IMR-90 (cell line): Measurements from ENCODE around the gene HCK. TPM values are rescaled to one million over a fixed set of nuclear protein-coding genes. Genes with fewer than 3 reads are reported as not detected.

Experiments used
- ATAC-seq: fragments of 200-7000 bp; cut with Tn5 transposase; 2 replicates; pipeline ENCODE4 v1.9.1; 2020; ENCODE audit warnings: low read depth, mild to moderate bottlenecking, moderate library complexity
- BruUV-seq: library from RNA; stranded (reverse); fragments of 400-500 nt; replicated peaks from 2 replicates; lab custom pipeline; 2021; lab: Mats Ljungman, UMichigan
- CTCF ChIA-PET: fragments of 300-600 bp; formaldehyde crosslinking; extraction: SDS; loops from one replicate; lab custom pipeline; 2021; ENCODE audit warnings: antibody characterized with exemption; lab: Yijun Ruan, JAX
- POLR2A ChIA-PET: fragments of 300-600 bp; sonication (Branson Sonifier 250); formaldehyde crosslinking; loops from one replicate; lab custom pipeline; 2022; ENCODE audit warnings: antibody characterized with exemption; ENCODE audit not compliant: unreplicated experiment; lab: Charles Lee
- DNase-seq: peaks from one replicate; pipeline ENCODE4 v3.0.0; 2013
- H2AFZ ChIP-seq: replicated peaks from 2 replicates; pipeline ENCODE3; 2013; ENCODE audit warnings: low read length, mild to moderate bottlenecking; ENCODE audit not compliant: poor library complexity
- H2AK5ac ChIP-seq: 2 replicates; pipeline ENCODE4 v1.6.1; 2013; ENCODE audit warnings: low read depth, low read length, inconsistent platforms
- H2AK9ac ChIP-seq: replicated peaks from 2 replicates; pipeline ENCODE3; 2013; ENCODE audit warnings: mild to moderate bottlenecking, low read depth, low read length, moderate library complexity; ENCODE audit not compliant: poor library complexity
- H2BK120ac ChIP-seq: 2 replicates; pipeline ENCODE4 v1.6.1; 2013; ENCODE audit warnings: low read depth, low read length, inconsistent platforms
- H2BK15ac ChIP-seq: 3 replicates; pipeline ENCODE4 v1.6.1; 2013; ENCODE audit warnings: low read depth, low read length, inconsistent platforms
- H2BK20ac ChIP-seq: 2 replicates; pipeline ENCODE4 v1.6.1; 2013; ENCODE audit warnings: low read depth, mild to moderate bottlenecking, inconsistent platforms, low read length, moderate library complexity
- H2BK5ac ChIP-seq: 2 replicates; pipeline ENCODE4 v1.6.1; 2013; ENCODE audit warnings: mild to moderate bottlenecking, low read depth, low read length, inconsistent platforms; ENCODE audit not compliant: poor library complexity, severe bottlenecking
- H3K14ac ChIP-seq: replicated peaks from 2 replicates; pipeline ENCODE4 v1.6.1; 2013; ENCODE audit warnings: low read depth, low read length, inconsistent platforms
- H3K18ac ChIP-seq: 2 replicates; pipeline ENCODE4 v1.6.1; 2013; ENCODE audit warnings: low read depth, low read length, control low read depth
- H3K23ac ChIP-seq: 2 replicates; pipeline ENCODE4 v1.6.1; 2013; ENCODE audit warnings: low read depth, low read length, inconsistent platforms
- H3K27ac ChIP-seq: 2 replicates; pipeline ENCODE4 v1.5.1; 2013; ENCODE audit warnings: mild to moderate bottlenecking, control low read depth, low read length; ENCODE audit not compliant: insufficient read depth
- H3K27me3 ChIP-seq: 2 replicates; pipeline ENCODE4 v1.6.1; 2013; ENCODE audit warnings: low read length; ENCODE audit not compliant: control insufficient read depth, insufficient read depth
- H3K36me3 ChIP-seq: 2 replicates; pipeline ENCODE4 v1.6.1; 2013; ENCODE audit warnings: low read length, mixed read lengths; ENCODE audit not compliant: control insufficient read depth, insufficient read depth
- H3K4ac ChIP-seq: 2 replicates; pipeline ENCODE4 v1.6.1; 2013; ENCODE audit warnings: low read depth, low read length, inconsistent platforms
- H3K4me1 ChIP-seq: 2 replicates; pipeline ENCODE4 v1.6.1; 2013; ENCODE audit warnings: low read length, mixed read lengths; ENCODE audit not compliant: control insufficient read depth, insufficient read depth
- H3K4me2 ChIP-seq: 2 replicates; pipeline ENCODE4 v1.6.1; 2013; ENCODE audit warnings: low read depth, mild to moderate bottlenecking, control low read depth, low read length, moderate library complexity
- H3K4me3 ChIP-seq: 2 replicates; pipeline ENCODE4 v1.5.1; 2013; ENCODE audit warnings: low read depth, mild to moderate bottlenecking, control low read depth, low read length, moderate library complexity; ENCODE audit not compliant: insufficient read depth
- H3K56ac ChIP-seq: 2 replicates; pipeline ENCODE4 v1.6.1; 2013; ENCODE audit warnings: low read length, inconsistent platforms; ENCODE audit not compliant: insufficient read depth; ENCODE audit errors: extremely low read depth
- H3K79me1 ChIP-seq, 2 experiments: 2 replicates each; pipeline ENCODE4 v1.6.1; 2013; ENCODE audit warnings: low read length in 2 of 2, inconsistent platforms in 1 of 2, low read depth in 1 of 2
- H3K9ac ChIP-seq: 2 replicates; pipeline ENCODE4 v1.6.1; 2013; ENCODE audit warnings: low read depth, low read length, control low read depth
- H3K9me1 ChIP-seq: 2 replicates; pipeline ENCODE4 v1.6.1; 2013; ENCODE audit warnings: low read length, inconsistent platforms; ENCODE audit not compliant: insufficient read depth
- H3K9me3 ChIP-seq: 2 replicates; pipeline ENCODE4 v1.6.1; 2013; ENCODE audit warnings: low read length; ENCODE audit not compliant: control insufficient read depth, insufficient read depth
- H4K20me1 ChIP-seq: 2 replicates; pipeline ENCODE4 v1.6.1; 2013; ENCODE audit warnings: low read length, inconsistent platforms; ENCODE audit not compliant: insufficient read depth
- H4K5ac ChIP-seq: 2 replicates; pipeline ENCODE4 v1.6.1; 2013; ENCODE audit warnings: mild to moderate bottlenecking, low read depth, low read length, control low read depth
- H4K8ac ChIP-seq, 2 experiments: 2 replicates each; pipeline ENCODE4 v1.6.1; 2013; ENCODE audit warnings: low read depth in 2 of 2, low read length in 2 of 2, control low read depth in 1 of 2, inconsistent platforms in 1 of 2
- H4K91ac ChIP-seq: 2 replicates; pipeline ENCODE4 v1.6.1; 2013; ENCODE audit warnings: low read depth, low read length, inconsistent platforms; ENCODE audit not compliant: insufficient read depth
- BHLHE40 ChIP-seq: fragments of 150-350 bp; IDR thresholded peaks from 2 replicates; pipeline ENCODE4 v1.6.1; 2016; ENCODE audit warnings: mild to moderate bottlenecking, low read depth, low read length
- CEBPB ChIP-seq: IDR thresholded peaks from 2 replicates; pipeline ENCODE4 v1.6.1; 2012; ENCODE audit warnings: low read depth, low read length, improper control_type of control experiment
- CHD1 ChIP-seq: IDR thresholded peaks from 2 replicates; pipeline ENCODE4 v1.6.1; 2012; ENCODE audit warnings: low read depth, low read length, improper control_type of control experiment
- FOS ChIP-seq: fragments of 150-350 bp; IDR thresholded peaks from 2 replicates; pipeline ENCODE4 v1.6.1; 2016; ENCODE audit warnings: low read depth, low read length
- MAZ ChIP-seq: IDR thresholded peaks from 2 replicates; pipeline ENCODE4 v1.6.1; 2012; ENCODE audit warnings: low read depth, mild to moderate bottlenecking, low read length, improper control_type of control experiment, moderate library complexity, borderline replicate concordance
- WGBS, 2 experiments: methylation state at CpG; one replicate each; pipeline versions ENCODE4 v1.1.5 to v1.1.7; 2013; ENCODE audit warnings: missing lambda C conversion rate in 2 of 2; ENCODE audit not compliant: insufficient read length in 1 of 2; ENCODE audit errors: extremely low coverage in 2 of 2; 5-methylcytosine and 5-hydroxymethylcytosine counted together
- dilution Hi-C: fragments of 300-500 bp; cut with HindIII; formaldehyde crosslinking; loops from one replicate; pipeline ENCODE4 v1.14.3; 2018; ENCODE audit warnings: low sequenced_read_pairs; ENCODE audit not compliant: unreplicated experiment
- in situ Hi-C: fragments of 300-500 bp; cut with MboI; formaldehyde crosslinking; loops from 3 replicates; pipeline ENCODE4 v1.14.3; 2019; ENCODE audit warnings: low sequenced_read_pairs, inconsistent platforms, mixed read lengths
- intact Hi-C: fragments of 100-400 bp; cut with micrococcal nuclease; formaldehyde crosslinking; loops from 2 replicates; pipeline ENCODE4 v1.10.0; 2022
- polyA plus RNA-seq, 3 experiments: library from polyadenylated mRNA; depleted of rRNA; stranded (reverse); fragments of >200 nt; gene quantifications; 2 replicates each; pipeline ENCODE4 v1.2.3, GENCODE V29; 2012; ENCODE audit warnings: low replicate concordance in 1 of 3
- total RNA-seq: library from RNA; depleted of rRNA; stranded (reverse); fragments of >200 nt; gene quantifications from 2 replicates; pipeline ENCODE4 v1.2.3, GENCODE V29; 2012
- TF ChIP-seq, protein P1 (sequence below): fragments of 150-350 bp; IDR thresholded peaks from 2 replicates; pipeline ENCODE4 v1.6.1; 2016; ENCODE audit warnings: low read depth, mild to moderate bottlenecking, low read length, moderate library complexity, borderline replicate concordance
- TF ChIP-seq, protein P2 (sequence below): conservative IDR thresholded peaks from 2 replicates; pipeline ENCODE4 v1.5.1; 2012; ENCODE audit warnings: mild to moderate bottlenecking, low read depth, low read length, improper control_type of control experiment
- TF ChIP-seq, protein P3 (sequence below): fragments of 150-350 bp; IDR thresholded peaks from 2 replicates; pipeline ENCODE4 v1.6.1; 2017; ENCODE audit warnings: mild to moderate bottlenecking, antibody characterized with exemption, low read length, low read depth

The HCK gene
- total and polyA plus RNA-seq, 2 of the 4 experiments (the other 2 are of a cell fraction), result not detected

DNA sequence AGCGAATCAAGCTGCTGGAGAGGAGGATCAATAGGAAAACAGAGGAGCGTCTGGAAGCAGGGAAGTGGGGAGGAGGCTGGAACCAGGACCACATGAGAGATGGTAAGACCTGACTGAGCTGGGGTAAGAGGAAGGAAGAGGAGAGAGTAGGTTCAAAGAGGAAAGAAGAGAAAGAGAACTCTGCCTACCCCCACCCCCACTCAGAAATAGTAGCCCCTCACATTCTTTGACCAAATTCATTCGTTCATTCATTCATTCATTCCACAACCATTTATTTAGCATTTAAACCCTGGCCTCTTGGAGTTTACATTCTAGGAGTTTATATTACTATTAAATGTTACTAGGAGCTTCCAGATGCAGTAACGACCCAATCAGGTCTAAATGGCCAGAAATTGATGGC lies 15.8 kb upstream of the HCK start:
- WGBS, 2 experiments, result no CpG with 5 or more reads among the region's 4 CpGs
- Histone ChIP-seq H3K9me3 (peaks cover 3% of the 10 kb centered on the region), H3K27ac (no peak overlapping the region), H2AK5ac (no peak overlapping the region), H4K20me1 (no peaks in the 10 kb centered on the region; the same call in 1 of the 2 replicates), H2AK9ac (no peak overlapping the region), H2AFZ (no peak overlapping the region), H2BK120ac (peak overlapping the region; percentile 66), H3K4ac (no peak overlapping the region), H3K9me1 (no peaks in the 10 kb centered on the region), H3K4me3 (no peak overlapping the region), H3K27me3 (peaks cover 72% of the 10 kb centered on the region), H3K4me2 (no peak overlapping the region), H3K36me3 (no peaks in the 10 kb centered on the region), H3K14ac (no peak overlapping the region), H3K18ac (no peak overlapping the region; the same call in 1 of the 2 replicates), H3K56ac (no peak overlapping the region), H3K4me1 (no peaks in the 10 kb centered on the region), H3K23ac (no peak overlapping the region), H4K8ac (no peak overlapping the region), H3K79me1 (no peaks in the 10 kb centered on the region), H2BK20ac (peak overlapping the region; percentile 81; the same call in 1 of the 2 replicates), H3K9ac (no peak overlapping the region), H2BK5ac (no peak overlapping the region), H2BK15ac (no peak overlapping the region), H4K91ac (no peak overlapping the region), H4K5ac (no peak overlapping the region; the same call in 1 of the 2 replicates)
- no peak for ATAC-seq
- ChIA-PET POLR2A (interaction anchor here (0.5 kb wide), 1 partner anchor 27 kb away, joined by 7 read pairs; no protein-coding TSS in a partner anchor), CTCF (interaction anchor here (1.1 to 1.3 kb wide), 2 partner anchors 53 to 55 kb away, joined by 3 to 5 read pairs; no protein-coding TSS in a partner anchor)
- in situ Hi-C loops, result no loop called here
- dilution Hi-C loops, result no loop called here
- intact Hi-C loops, result no loop called here
- no peak for DNase-seq
- no peak for TF ChIP-seq CEBPB
- TF ChIP-seq, protein P1, sequence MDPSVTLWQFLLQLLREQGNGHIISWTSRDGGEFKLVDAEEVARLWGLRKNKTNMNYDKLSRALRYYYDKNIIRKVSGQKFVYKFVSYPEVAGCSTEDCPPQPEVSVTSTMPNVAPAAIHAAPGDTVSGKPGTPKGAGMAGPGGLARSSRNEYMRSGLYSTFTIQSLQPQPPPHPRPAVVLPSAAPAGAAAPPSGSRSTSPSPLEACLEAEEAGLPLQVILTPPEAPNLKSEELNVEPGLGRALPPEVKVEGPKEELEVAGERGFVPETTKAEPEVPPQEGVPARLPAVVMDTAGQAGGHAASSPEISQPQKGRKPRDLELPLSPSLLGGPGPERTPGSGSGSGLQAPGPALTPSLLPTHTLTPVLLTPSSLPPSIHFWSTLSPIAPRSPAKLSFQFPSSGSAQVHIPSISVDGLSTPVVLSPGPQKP, result no peak
- no peak for TF ChIP-seq MAZ
- TF ChIP-seq, protein P2, sequence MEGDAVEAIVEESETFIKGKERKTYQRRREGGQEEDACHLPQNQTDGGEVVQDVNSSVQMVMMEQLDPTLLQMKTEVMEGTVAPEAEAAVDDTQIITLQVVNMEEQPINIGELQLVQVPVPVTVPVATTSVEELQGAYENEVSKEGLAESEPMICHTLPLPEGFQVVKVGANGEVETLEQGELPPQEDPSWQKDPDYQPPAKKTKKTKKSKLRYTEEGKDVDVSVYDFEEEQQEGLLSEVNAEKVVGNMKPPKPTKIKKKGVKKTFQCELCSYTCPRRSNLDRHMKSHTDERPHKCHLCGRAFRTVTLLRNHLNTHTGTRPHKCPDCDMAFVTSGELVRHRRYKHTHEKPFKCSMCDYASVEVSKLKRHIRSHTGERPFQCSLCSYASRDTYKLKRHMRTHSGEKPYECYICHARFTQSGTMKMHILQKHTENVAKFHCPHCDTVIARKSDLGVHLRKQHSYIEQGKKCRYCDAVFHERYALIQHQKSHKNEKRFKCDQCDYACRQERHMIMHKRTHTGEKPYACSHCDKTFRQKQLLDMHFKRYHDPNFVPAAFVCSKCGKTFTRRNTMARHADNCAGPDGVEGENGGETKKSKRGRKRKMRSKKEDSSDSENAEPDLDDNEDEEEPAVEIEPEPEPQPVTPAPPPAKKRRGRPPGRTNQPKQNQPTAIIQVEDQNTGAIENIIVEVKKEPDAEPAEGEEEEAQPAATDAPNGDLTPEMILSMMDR, result no peak
- TF ChIP-seq CHD1, result no peak
- TF ChIP-seq FOS, result no peak
- no peak for TF ChIP-seq BHLHE40
- TF ChIP-seq, protein P3, sequence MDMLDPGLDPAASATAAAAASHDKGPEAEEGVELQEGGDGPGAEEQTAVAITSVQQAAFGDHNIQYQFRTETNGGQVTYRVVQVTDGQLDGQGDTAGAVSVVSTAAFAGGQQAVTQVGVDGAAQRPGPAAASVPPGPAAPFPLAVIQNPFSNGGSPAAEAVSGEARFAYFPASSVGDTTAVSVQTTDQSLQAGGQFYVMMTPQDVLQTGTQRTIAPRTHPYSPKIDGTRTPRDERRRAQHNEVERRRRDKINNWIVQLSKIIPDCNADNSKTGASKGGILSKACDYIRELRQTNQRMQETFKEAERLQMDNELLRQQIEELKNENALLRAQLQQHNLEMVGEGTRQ, result no peak
- BruUV-seq, result no TSS peak
